ENCODE data around the gene CYP8B1.

- TF ChIP-seq, protein P1, sequence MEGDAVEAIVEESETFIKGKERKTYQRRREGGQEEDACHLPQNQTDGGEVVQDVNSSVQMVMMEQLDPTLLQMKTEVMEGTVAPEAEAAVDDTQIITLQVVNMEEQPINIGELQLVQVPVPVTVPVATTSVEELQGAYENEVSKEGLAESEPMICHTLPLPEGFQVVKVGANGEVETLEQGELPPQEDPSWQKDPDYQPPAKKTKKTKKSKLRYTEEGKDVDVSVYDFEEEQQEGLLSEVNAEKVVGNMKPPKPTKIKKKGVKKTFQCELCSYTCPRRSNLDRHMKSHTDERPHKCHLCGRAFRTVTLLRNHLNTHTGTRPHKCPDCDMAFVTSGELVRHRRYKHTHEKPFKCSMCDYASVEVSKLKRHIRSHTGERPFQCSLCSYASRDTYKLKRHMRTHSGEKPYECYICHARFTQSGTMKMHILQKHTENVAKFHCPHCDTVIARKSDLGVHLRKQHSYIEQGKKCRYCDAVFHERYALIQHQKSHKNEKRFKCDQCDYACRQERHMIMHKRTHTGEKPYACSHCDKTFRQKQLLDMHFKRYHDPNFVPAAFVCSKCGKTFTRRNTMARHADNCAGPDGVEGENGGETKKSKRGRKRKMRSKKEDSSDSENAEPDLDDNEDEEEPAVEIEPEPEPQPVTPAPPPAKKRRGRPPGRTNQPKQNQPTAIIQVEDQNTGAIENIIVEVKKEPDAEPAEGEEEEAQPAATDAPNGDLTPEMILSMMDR (IDR thresholded peaks at IDR 0.05): no peak
- TF ChIP-seq POLR2A (IDR thresholded peaks at IDR 0.05): no peak
Measured at GRCh38 chr3:42843713-42844411, 31.8 kb downstream of the CYP8B1 start.
